Right ventricle myocardium inferior (tissue), 1 donor: ENCODE data around the gene TAS2R4. TPM values are rescaled to one million over a fixed set of nuclear protein-coding genes. Genes with fewer than 3 reads are reported as not detected.
"Not testable (repeated sequence)": the region's sequence is repeated elsewhere in the genome, so short reads cannot be mapped to it uniquely, and the experiment has no call there.

Experiments used
- ATAC-seq: fragments of 200-7000 bp; cut with Tn5 transposase; one replicate; pipeline ENCODE4 v1.9.1; 2020; ENCODE audit warnings: mild to moderate bottlenecking, moderate library complexity
- DNase-seq: peaks from one replicate; pipeline ENCODE4 v3.0.0; 2021; ENCODE audit errors: missing footprints
- intact Hi-C: fragments of 100-400 bp; cut with DNase I; formaldehyde crosslinking; loops from one replicate; pipeline ENCODE4 v1.11.0; 2022
- total RNA-seq: library from RNA; stranded (reverse); fragmentation: NEBNext Ultra II Directional; extraction: Animal tissue kit (Norgen Biotek cat#: 25700); gene quantifications from one replicate; pipeline ENCODE4 v1.2.1, GENCODE V29; 2021
- donor health status: DM: no; HTN: yes; CAD: no; lungs with severe emphysema.

Gene TAS2R4
- total RNA-seq, 1 donor from 2014 or later, result 0.14 TPM

- intact Hi-C loops, result no loop called here
- DNase-seq (no peak), ATAC-seq (no peak)
Observed at GRCh38 chr7:141792526-141792925, 16.1 kb downstream of the TAS2R4 start.

GRCh38 chr7:141820067-141820466 is 43.6 kb downstream of the TAS2R4 start:
- DNase-seq (no peak), ATAC-seq (no peak)
- intact Hi-C loops, result no loop called here

- ATAC-seq, DNase-seq, intact Hi-C loops: not testable (repeated sequence)
Observed at GRCh38 chr7:141822432-141822831, 46.0 kb downstream of the TAS2R4 start.

Other genes starting within 250 kb of the TAS2R4 start
- 28.4 TPM for gene AGK, start 225.3 kb upstream of the TAS2R4 start, total RNA-seq
- gene DENND11, start 74.5 kb upstream of the TAS2R4 start, total RNA-seq, result 9.1 TPM
- not detected for gene WEE2, start 68.3 kb upstream of the TAS2R4 start, total RNA-seq
- 109 TPM for gene SSBP1, start 38.3 kb upstream of the TAS2R4 start, total RNA-seq
- 0.43 TPM for gene TAS2R3, start 12.6 kb upstream of the TAS2R4 start, total RNA-seq
- 0.27 TPM for gene TAS2R5, start 13.5 kb downstream of the TAS2R4 start, total RNA-seq
- gene PRSS37, start 64.8 kb downstream of the TAS2R4 start, total RNA-seq, result not detected
- not detected for gene OR9A4, start 139.7 kb downstream of the TAS2R4 start, total RNA-seq
- 0.41 TPM for gene CLEC5A, start 170.3 kb downstream of the TAS2R4 start, total RNA-seq
- gene TAS2R38, start 197.1 kb downstream of the TAS2R4 start, total RNA-seq, result not detected
- gene MGAM, start 219.2 kb downstream of the TAS2R4 start, total RNA-seq, result 0.54 TPM